HEK293T (cell line): ENCODE data around the gene UGGT1.

Experiments used
- ARNT ChIP-seq: fragments of 450-650 bp; IDR thresholded peaks from 2 replicates; pipeline ENCODE4 v1.6.1; 2017; ENCODE audit warnings: mild to moderate bottlenecking
- BHLHE40 ChIP-seq: fragments of 450-650 bp; IDR thresholded peaks from 2 replicates; pipeline ENCODE4 v1.6.1; 2016; ENCODE audit warnings: mild to moderate bottlenecking, moderate library complexity, borderline replicate concordance
- CTBP1 ChIP-seq: fragments of 450-650 bp; IDR thresholded peaks from 2 replicates; pipeline ENCODE4 v1.6.1; 2016; ENCODE audit warnings: borderline replicate concordance
- ELF4 ChIP-seq: fragments of 450-650 bp; IDR thresholded peaks from 2 replicates; pipeline ENCODE4 v1.6.1; 2017; ENCODE audit warnings: antibody characterized with exemption
- FOXA1 ChIP-seq: fragments of 450-650 bp; IDR thresholded peaks from 2 replicates; pipeline ENCODE4 v1.6.1; 2016; ENCODE audit warnings: mild to moderate bottlenecking
- FOXK2 ChIP-seq: fragments of 450-650 bp; IDR thresholded peaks from 2 replicates; pipeline ENCODE4 v1.6.1; 2016; ENCODE audit warnings: mild to moderate bottlenecking
- FOXM1 ChIP-seq: fragments of 450-650 bp; IDR thresholded peaks from 2 replicates; pipeline ENCODE4 v1.6.1; 2017; ENCODE audit warnings: mild to moderate bottlenecking, borderline replicate concordance
- L3MBTL2 ChIP-seq: fragments of 450-650 bp; conservative IDR thresholded peaks from 2 replicates; pipeline ENCODE4 v1.6.1; 2016; ENCODE audit warnings: mild to moderate bottlenecking
- LEF1 ChIP-seq: fragments of 450-650 bp; IDR thresholded peaks from 2 replicates; pipeline ENCODE4 v1.6.1; 2017; ENCODE audit warnings: mild to moderate bottlenecking, borderline replicate concordance
- NFRKB ChIP-seq: fragments of 450-650 bp; IDR thresholded peaks from 2 replicates; pipeline ENCODE4 v1.6.1; 2016; ENCODE audit warnings: mild to moderate bottlenecking, moderate library complexity
- SP1 ChIP-seq: fragments of 450-650 bp; IDR thresholded peaks from 2 replicates; pipeline ENCODE4 v1.6.1; 2017
- SUZ12 ChIP-seq: fragments of 450-650 bp; IDR thresholded peaks from 2 replicates; pipeline ENCODE4 v1.6.1; 2016; ENCODE audit warnings: mild to moderate bottlenecking
- TARDBP ChIP-seq: fragments of 450-650 bp; IDR thresholded peaks from 2 replicates; pipeline ENCODE4 v1.6.1; 2016
- TF ChIP-seq, protein P1 (sequence below): fragments of 450-650 bp; IDR thresholded peaks from 2 replicates; pipeline ENCODE4 v1.6.1; 2016

DNA sequence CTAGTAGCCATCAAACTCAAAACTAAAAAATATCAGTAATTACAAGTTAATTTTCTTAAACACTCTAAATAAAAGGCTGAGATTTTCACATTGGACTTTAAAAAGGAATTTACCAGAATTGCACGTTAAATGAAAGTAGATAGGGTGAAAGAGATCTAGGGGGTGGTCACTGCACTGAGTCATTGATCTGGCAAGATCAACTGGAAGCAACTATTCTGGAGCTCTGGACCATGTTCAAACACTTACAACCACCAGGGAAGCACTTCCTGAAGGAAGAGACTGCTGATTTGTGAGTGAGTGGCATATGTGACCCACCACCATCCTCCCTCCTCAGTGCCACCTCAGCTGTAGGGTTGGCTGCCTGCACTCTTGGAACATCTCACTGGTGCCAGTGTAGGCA, 111.8 kb downstream of the UGGT1 start:
- TF ChIP-seq SP1 = no peak
- TF ChIP-seq TARDBP = no peak
- TF ChIP-seq LEF1 = no peak
- TF ChIP-seq, protein P1, sequence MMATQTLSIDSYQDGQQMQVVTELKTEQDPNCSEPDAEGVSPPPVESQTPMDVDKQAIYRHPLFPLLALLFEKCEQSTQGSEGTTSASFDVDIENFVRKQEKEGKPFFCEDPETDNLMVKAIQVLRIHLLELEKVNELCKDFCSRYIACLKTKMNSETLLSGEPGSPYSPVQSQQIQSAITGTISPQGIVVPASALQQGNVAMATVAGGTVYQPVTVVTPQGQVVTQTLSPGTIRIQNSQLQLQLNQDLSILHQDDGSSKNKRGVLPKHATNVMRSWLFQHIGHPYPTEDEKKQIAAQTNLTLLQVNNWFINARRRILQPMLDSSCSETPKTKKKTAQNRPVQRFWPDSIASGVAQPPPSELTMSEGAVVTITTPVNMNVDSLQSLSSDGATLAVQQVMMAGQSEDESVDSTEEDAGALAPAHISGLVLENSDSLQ = no peak
- TF ChIP-seq FOXM1 = no peak
- TF ChIP-seq NFRKB = no peak
- TF ChIP-seq CTBP1 = no peak
- no peak for TF ChIP-seq FOXK2
- no peak for TF ChIP-seq BHLHE40
- no peak for TF ChIP-seq ELF4
- TF ChIP-seq ARNT = no peak
- TF ChIP-seq FOXA1 = no peak
- TF ChIP-seq SUZ12 = no peak
- no peak for TF ChIP-seq L3MBTL2
